HAP-1 (cell line): ENCODE measurements around the gene DNASE1L1.

ENCODE experiments used
- DNase-seq, 2 experiments: peaks; one replicate each; pipeline ENCODE4 v3.0.0-alpha.2; 2016 to 2020; ENCODE audit warnings: low spot score in 2 of 2
- H3K27me3 ChIP-seq: fragments of 250-450 bp; sonication (Bioruptor Pico); 2 replicates; pipeline ENCODE4 v1.5.1; 2020; ENCODE audit warnings: low read depth, mild to moderate bottlenecking, moderate library complexity
- H3K36me3 ChIP-seq: fragments of 250-450 bp; sonication (Bioruptor Pico); replicated peaks from 2 replicates; pipeline ENCODE4 v1.5.1; 2020; ENCODE audit warnings: mild to moderate bottlenecking
- H3K4me1 ChIP-seq: fragments of 250-450 bp; sonication (Bioruptor Pico); 2 replicates; pipeline ENCODE4 v1.5.1; 2020; ENCODE audit warnings: mild to moderate bottlenecking
- H3K4me3 ChIP-seq: fragments of 250-450 bp; sonication (Bioruptor Pico); 2 replicates; pipeline ENCODE4 v1.5.1; 2020; ENCODE audit warnings: mild to moderate bottlenecking, moderate library complexity
- H3K9me3 ChIP-seq: fragments of 250-450 bp; sonication (Bioruptor Pico); 2 replicates; pipeline ENCODE4 v1.5.1; 2020; ENCODE audit warnings: mild to moderate bottlenecking, moderate library complexity
- in situ Hi-C: fragments of 300-500 bp; cut with MboI; formaldehyde crosslinking; loops from 3 replicates; pipeline ENCODE4 v1.14.3; 2020; ENCODE audit warnings: low sequenced_read_pairs, inconsistent platforms, mixed read lengths

The DNASE1L1 gene

GRCh38 chrX:154378059-154378798 is 30.8 kb downstream of the DNASE1L1 start:
- H3K4me1 ChIP-seq = peaks cover 34% of the 10 kb centered on the region
- no peaks in the 10 kb centered on the region for H3K9me3 ChIP-seq
- H3K27me3 ChIP-seq = no peaks in the 10 kb centered on the region
- peak overlapping the region; percentile 46 for H3K4me3 ChIP-seq
- no peak for DNase-seq
- in situ Hi-C loops = loop anchor here (25.0 kb wide), 1 partner anchor 384 kb away; the partner anchor contains the start of genes DKC1 and GAB3
- peaks cover 35% of the 10 kb centered on the region for H3K36me3 ChIP-seq

DNA sequence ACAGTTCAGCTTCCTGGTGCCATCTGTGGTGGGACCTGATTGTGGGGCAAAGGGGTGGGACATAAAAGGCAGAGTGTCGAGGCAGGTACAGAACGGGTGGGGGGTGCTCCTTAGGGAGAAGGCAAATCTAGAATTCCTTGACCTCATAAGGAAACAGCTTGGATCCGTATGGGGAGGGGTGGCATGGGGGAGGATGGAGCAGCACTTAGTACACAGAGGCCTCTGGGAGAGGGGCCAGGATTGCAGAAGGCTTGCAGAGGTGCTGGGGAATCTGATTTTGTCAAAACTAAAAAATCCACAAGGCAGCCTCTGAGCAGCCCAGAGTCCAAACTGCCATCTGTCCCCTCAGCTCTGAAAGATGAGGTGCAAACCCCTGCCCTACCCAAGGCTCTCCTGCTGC is 32.3 kb downstream of the DNASE1L1 start:
- in situ Hi-C loops = loop anchor here (25.0 kb wide), 1 partner anchor 386 kb away; the partner anchor contains the start of genes DKC1 and GAB3
- Histone ChIP-seq H3K9me3 (no peaks in the 10 kb centered on the region), H3K36me3 (peaks cover 26% of the 10 kb centered on the region), H3K27me3 (no peaks in the 10 kb centered on the region), H3K4me1 (peaks cover 46% of the 10 kb centered on the region), H3K4me3 (no peak overlapping the region)
- no peak for DNase-seq

DNA sequence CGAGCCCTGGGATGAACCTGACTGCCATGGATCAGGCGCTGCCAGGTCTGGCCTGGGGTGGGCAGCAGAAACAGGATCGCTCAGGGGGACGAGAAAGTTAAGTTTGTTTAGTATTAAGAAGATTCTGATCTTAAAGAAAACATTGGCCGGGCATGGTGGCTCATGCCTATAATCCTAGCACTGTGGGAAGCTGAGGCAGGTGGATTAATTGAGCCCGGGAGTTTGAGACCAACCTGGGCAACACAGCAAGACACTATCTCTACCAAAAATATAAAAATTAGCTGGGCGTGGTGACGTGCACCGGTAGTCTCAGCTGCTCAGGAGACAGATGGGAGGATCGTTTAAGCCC is 33.9 kb downstream of the DNASE1L1 start:
- DNase-seq = no peak
- Histone ChIP-seq H3K36me3 (peaks cover 19% of the 10 kb centered on the region), H3K4me3 (peak overlapping the region; percentile 32), H3K4me1 (peaks cover 33% of the 10 kb centered on the region), H3K9me3 (no peaks in the 10 kb centered on the region), H3K27me3 (no peaks in the 10 kb centered on the region)
- in situ Hi-C loops = loop anchor here (25.0 kb wide), 1 partner anchor 387 kb away; the partner anchor contains the start of genes DKC1 and GAB3

- Histone ChIP-seq H3K4me1 (peaks cover 33% of the 10 kb centered on the region), H3K4me3 (peak within 1 kb of the TSS; percentile 35), H3K27me3 (no peaks in the 10 kb centered on the region), H3K36me3 (peaks cover 19% of the 10 kb centered on the region), H3K9me3 (no peaks in the 10 kb centered on the region)
- in situ Hi-C loops = loop anchor here (25.0 kb wide), 2 partner anchors 163 to 388 kb away; partner anchors contain the start of genes DKC1, G6PD, GAB3 and IKBKG
- peak; percentile 52 to 79 for DNase-seq
These were observed 34.5 kb downstream of the DNASE1L1 start, which contains the start of gene FLNA for GRCh38 chrX:154374313-154375155. Gene FLNA, minus strand, starts transcription at chrX:154374634. Its CDS starts 3,389 bp downstream, at chrX:154371245.

GRCh38 chrX:154373340-154374306 is 35.4 kb downstream of the DNASE1L1 start:
- peaks cover 21% of the 10 kb centered on the region for H3K36me3 ChIP-seq
- in situ Hi-C loops = loop anchor here (25.0 kb wide), 1 partner anchor 164 kb away; the partner anchor contains the start of genes G6PD and IKBKG
- H3K4me3 ChIP-seq = peak overlapping the region; percentile 35
- peak; percentile 95 to 97 for DNase-seq
- H3K27me3 ChIP-seq = no peaks in the 10 kb centered on the region
- peaks cover 39% of the 10 kb centered on the region for H3K4me1 ChIP-seq
- no peaks in the 10 kb centered on the region for H3K9me3 ChIP-seq

- in situ Hi-C loops = loop anchor here (25.0 kb wide), 1 partner anchor 165 kb away; the partner anchor contains the start of genes G6PD and IKBKG
- H3K36me3 ChIP-seq = peaks cover 31% of the 10 kb centered on the region
These were observed 36.4 kb downstream of the DNASE1L1 start for GRCh38 chrX:154372612-154373022.

DNA sequence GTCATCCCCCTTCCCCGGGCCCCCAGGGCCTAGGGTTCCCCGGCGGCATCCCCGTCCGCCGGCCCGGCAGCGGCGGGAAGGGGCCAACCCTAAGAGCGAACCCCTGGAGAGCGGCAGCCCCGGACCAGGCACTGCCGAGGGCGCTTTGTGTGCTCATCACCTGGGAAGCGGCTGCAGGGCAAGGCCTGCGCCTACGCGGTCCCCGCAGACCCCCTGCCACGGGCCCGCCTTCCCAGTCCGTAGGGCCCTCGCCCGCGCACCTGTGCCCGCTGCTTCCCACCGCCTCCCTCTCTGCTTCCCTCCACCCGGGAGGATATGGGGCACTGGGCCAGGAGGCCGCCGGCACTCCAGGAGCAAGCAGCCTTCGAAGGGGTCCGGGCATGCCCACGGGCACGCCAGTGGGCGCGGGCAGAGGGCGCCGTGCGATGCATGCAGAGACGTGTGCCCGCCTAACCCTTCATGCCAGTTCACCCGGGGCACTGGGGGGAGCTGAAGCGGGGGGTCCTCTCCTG is 37.2 kb downstream of the DNASE1L1 start:
- H3K4me3 ChIP-seq = peak overlapping the region; percentile 77
- no peaks in the 10 kb centered on the region for H3K27me3 ChIP-seq
- peaks cover 35% of the 10 kb centered on the region for H3K36me3 ChIP-seq
- H3K4me1 ChIP-seq = peaks cover 36% of the 10 kb centered on the region
- H3K9me3 ChIP-seq = no peaks in the 10 kb centered on the region
- in situ Hi-C loops = loop anchor here (25.0 kb wide), 1 partner anchor 165 kb away; the partner anchor contains the start of genes G6PD and IKBKG
- DNase-seq = no peak

More at GRCh38 chrX:154372612-154373022, 36.4 kb downstream of the DNASE1L1 start:
- no peaks in the 10 kb centered on the region for H3K9me3 ChIP-seq
- H3K27me3 ChIP-seq = no peaks in the 10 kb centered on the region
- H3K4me3 ChIP-seq = no peak overlapping the region
- no peak for DNase-seq
- peaks cover 36% of the 10 kb centered on the region for H3K4me1 ChIP-seq

GRCh38 chrX:154371017-154371788 is 37.9 kb downstream of the DNASE1L1 start:
- Histone ChIP-seq H3K4me1 (peaks cover 36% of the 10 kb centered on the region), H3K4me3 (peak overlapping the region; percentile 77), H3K9me3 (no peaks in the 10 kb centered on the region), H3K36me3 (peaks cover 41% of the 10 kb centered on the region), H3K27me3 (no peaks in the 10 kb centered on the region)
- in situ Hi-C loops = loop anchor here (25.0 kb wide), 1 partner anchor 166 kb away; the partner anchor contains the start of genes G6PD and IKBKG
- DNase-seq = peak; percentile 94 to 99

DNA sequence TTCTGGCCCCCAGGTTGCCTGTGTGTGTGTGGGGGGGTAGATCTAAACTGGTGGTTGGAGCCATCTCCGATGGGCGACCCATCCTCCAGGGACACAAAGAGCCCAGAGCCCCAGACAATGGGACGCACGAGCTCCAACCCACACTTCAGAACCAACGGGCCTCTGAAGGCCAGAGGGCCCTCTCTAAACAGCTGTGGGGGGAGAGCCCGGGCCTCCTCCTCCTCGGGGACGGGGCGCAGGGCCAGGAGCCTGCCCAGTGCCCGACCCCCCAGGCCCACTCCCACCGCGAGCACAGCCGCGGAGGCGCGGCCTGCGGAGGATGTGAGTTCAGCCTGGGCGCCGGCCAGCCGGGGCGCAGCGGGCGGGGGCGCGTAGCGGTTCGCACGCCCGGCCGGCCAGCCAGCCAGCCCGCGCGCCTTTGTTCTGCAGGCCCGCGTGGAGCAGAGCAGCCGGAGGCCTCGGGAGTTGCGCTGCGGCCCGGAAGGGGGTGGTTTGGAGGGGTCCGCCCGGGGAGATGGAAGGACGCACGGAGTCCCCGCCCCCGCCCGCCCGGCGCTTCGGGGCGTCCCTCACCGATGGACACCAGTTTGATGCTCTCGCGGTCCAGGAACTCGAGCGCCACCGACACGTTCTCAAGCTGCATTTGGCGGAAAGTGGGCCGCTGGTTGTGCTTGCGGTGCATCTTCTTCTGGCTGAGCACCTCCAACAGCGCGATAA is 38.6 kb downstream of the DNASE1L1 start:
- DNase-seq = peak in 1 of 2 experiments; percentile 53

GRCh38 chrX:154369449-154370299 is 39.4 kb downstream of the DNASE1L1 start:
- Histone ChIP-seq H3K9me3 (no peaks in the 10 kb centered on the region), H3K27me3 (no peaks in the 10 kb centered on the region), H3K4me3 (peak overlapping the region; percentile 77), H3K36me3 (peaks cover 57% of the 10 kb centered on the region), H3K4me1 (peaks cover 31% of the 10 kb centered on the region)
- DNase-seq = peak; percentile 89 to 91
- in situ Hi-C loops = loop anchor here (25.0 kb wide), 1 partner anchor 168 kb away; the partner anchor contains the start of genes G6PD and IKBKG

More for the DNA sequence above, 38.6 kb downstream of the DNASE1L1 start:
- Histone ChIP-seq H3K27me3 (no peaks in the 10 kb centered on the region), H3K4me3 (peak overlapping the region; percentile 77), H3K4me1 (peaks cover 36% of the 10 kb centered on the region), H3K36me3 (peaks cover 49% of the 10 kb centered on the region), H3K9me3 (no peaks in the 10 kb centered on the region)
- in situ Hi-C loops = loop anchor here (25.0 kb wide), 1 partner anchor 167 kb away; the partner anchor contains the start of genes G6PD and IKBKG
